ENCODE data around the gene ZIK1. TPM values are rescaled to one million over a fixed set of nuclear protein-coding genes. Genes with fewer than 3 reads are reported as not detected.

The ZIK1 gene
- 0.51 and 1.5 TPM in 2 replicates for total RNA-seq (2014; rRNA removed; shearing (Covaris generic))
- polyA plus RNA-seq (2015; cell fraction: cytosol; rRNA removed): 0.06 TPM in 2 replicates
- polyA plus RNA-seq (2015; cell fraction: nucleus; rRNA removed): 0.26 and 0.31 TPM in 2 replicates

GRCh38 chr19:57583521-57584416 is at the start of gene ZIK1:
ZIK1 (plus strand) TSS chr19:57584145; CDS start chr19:57584357, 212 bp downstream.
- peak; percentile 54 for DNase-seq (ENCODE audit: low read depth)

GRCh38 chr19:57537953-57538547 is 45.9 kb upstream of the ZIK1 start:
- no peak for DNase-seq (ENCODE audit: low read depth)

- no peak for DNase-seq (ENCODE audit: low read depth)
These were observed 37.4 kb upstream of the ZIK1 start for GRCh38 chr19:57546513-57546912.

GRCh38 chr19:57552432-57552831 is 31.5 kb upstream of the ZIK1 start:
- no peak for DNase-seq (ENCODE audit: low read depth)

- DNase-seq (ENCODE audit: low read depth): no peak
These were observed 26.3 kb upstream of the ZIK1 start for GRCh38 chr19:57557659-57558058.

GRCh38 chr19:57558525-57558924 is 25.4 kb upstream of the ZIK1 start:
- peak; percentile 7 for DNase-seq (ENCODE audit: low read depth)

GRCh38 chr19:57559008-57559403 is 24.9 kb upstream of the ZIK1 start:
- DNase-seq (ENCODE audit: low read depth): peak; percentile 34

- DNase-seq (ENCODE audit: low read depth): peak; percentile 89
These were observed 24.4 kb upstream of the ZIK1 start, which contains the start of gene ZNF550 for GRCh38 chr19:57559404-57560025. ZNF550 (minus strand) TSS chr19:57559863; CDS start chr19:57559682, 181 bp downstream.

- DNase-seq (ENCODE audit: low read depth): peak; percentile 79
These were observed 23.9 kb upstream of the ZIK1 start for GRCh38 chr19:57560049-57560491.

- DNase-seq (ENCODE audit: low read depth): no peak
These were observed 20.4 kb upstream of the ZIK1 start for GRCh38 chr19:57563547-57563946.

GRCh38 chr19:57566396-57567265 is 17.3 kb upstream of the ZIK1 start:
- DNase-seq (ENCODE audit: low read depth): no peak

GRCh38 chr19:57570707-57571106 is 13.2 kb upstream of the ZIK1 start:
- DNase-seq (ENCODE audit: low read depth): no peak

GRCh38 chr19:57572415-57572947 is 11.5 kb upstream of the ZIK1 start:
- no peak for DNase-seq (ENCODE audit: low read depth)

- no peak for DNase-seq (ENCODE audit: low read depth)
These were observed 7.3 kb upstream of the ZIK1 start for GRCh38 chr19:57576661-57577060.

GRCh38 chr19:57578487-57579205 is 5.3 kb upstream of the ZIK1 start, which contains the start of gene ZNF416:
ZNF416 (minus strand) TSS chr19:57578911; CDS start chr19:57578704, 207 bp downstream.
- peak; percentile 97 for DNase-seq (ENCODE audit: low read depth)

- DNase-seq (ENCODE audit: low read depth): no peak
These were observed 833 bp upstream of the ZIK1 start for GRCh38 chr19:57583104-57583520.

GRCh38 chr19:57587529-57587928 is 3.6 kb downstream of the ZIK1 start:
- peak; percentile 84 for DNase-seq (ENCODE audit: low read depth)

- DNase-seq (ENCODE audit: low read depth): no peak
These were observed 15.4 kb downstream of the ZIK1 start for GRCh38 chr19:57599377-57599760.

GRCh38 chr19:57599761-57600383 is 15.9 kb downstream of the ZIK1 start, which contains the start of gene ZNF530:
ZNF530 (plus strand) TSS chr19:57599885; CDS start chr19:57604346, 4,461 bp downstream.
- peak; percentile 85 for DNase-seq (ENCODE audit: low read depth)

Data from HT1080 (cell line).